Inferior parietal cortex (tissue), 1 donor: ENCODE results near the gene CAPN10.
"Not testable (repeated sequence)": the region's sequence is repeated elsewhere in the genome, so short reads cannot be mapped to it uniquely, and the experiment has no call there.

Source experiments
- DNase-seq: peaks from one replicate; pipeline ENCODE4 v3.0.0-alpha.2; 2016; ENCODE audit errors: extremely low spot score

Gene CAPN10

DNA sequence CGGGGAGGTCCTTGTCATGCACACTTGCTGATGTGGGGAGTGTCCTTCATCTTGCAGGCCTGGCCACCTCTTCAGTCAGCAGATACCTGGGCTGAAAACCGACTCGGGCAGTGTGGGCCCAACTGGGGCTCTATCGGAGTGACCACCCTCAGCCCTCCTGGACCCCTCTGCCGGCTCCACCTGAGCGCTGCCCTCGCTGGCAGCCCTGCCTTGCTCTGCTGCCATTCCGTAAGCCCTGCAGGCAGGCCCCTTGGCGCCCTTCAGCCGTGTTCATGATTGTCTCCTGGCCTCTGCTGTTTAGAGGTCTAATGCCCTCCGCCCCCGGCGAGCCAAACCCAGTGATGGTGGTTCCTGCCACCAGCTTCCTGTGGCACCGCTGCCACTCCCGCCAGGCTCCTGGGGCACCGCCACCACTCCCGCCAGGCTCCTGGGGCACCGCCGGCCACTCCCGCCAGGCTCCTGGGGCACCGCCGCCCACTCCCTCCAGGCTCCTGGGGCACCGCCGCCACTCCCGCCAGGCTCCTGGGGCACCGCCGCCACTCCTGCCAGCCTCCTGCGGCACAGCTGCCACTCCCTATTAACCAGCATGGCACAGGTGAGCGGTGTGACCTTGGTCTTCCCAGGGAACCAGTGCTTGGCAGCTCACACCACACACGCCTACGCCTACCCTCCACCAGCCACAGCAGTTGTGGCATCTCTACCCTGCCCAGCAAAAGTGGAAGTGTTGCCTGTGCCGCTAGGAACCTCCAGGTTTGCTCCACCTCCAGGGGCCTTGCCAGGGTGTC is 15.9 kb downstream of the CAPN10 start:
- DNase-seq: no peak

DNA sequence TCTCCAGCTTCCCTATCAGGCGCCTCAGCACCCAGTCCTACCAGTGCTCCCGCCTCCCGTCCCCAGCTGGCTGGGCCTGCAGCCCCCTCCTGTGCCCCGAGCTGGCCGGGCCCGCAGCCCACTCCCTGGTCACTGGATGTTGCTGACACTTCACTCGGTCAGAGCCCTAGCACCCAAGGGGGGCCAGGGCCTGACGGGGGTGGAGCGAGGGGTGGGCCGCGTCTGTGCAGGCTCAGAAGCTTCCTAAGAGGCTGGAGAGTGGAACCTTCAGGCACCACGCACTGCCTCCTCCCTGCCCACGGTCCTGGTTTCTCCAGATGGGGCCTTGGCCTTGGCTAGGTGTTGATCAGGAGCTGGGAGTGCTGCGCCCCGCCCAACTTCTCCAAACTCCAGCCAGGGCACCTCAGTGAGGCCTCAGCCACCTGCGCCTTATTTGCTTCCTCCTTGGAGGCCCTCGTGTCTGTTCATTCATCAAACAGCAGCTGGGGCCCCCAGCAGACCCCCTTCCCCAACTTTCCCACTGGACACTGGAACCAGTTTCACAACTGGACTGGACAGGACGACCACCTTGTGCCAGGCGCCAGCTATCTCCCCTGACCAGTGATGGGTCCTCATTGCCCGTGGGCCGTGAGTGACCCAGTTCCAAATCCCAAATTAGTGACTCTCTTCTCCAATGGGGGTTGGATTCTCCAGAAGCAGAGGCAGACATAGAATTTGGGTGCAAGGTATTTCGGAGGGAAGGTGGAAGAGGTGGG is 16.7 kb downstream of the CAPN10 start:
- no peak for DNase-seq

DNA sequence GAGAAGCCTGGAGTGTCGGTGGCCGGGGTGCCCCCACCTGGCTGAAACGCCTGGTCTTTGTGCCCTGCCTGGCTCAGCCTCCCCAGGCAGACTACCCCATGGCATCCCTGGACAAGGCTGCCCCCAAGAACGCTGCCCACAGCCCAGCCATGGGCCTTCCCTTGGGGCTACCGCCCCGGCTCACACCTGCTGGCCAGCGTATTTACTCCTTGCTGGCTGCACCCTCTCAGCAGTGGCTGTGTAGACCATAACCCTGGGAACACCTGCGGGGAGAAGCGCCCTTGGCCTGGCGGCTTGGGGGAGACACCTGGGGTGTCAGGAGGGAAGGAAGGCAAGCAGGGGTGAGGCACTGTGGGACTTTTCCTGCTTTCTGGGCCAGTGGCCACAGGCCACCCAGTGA is 17.3 kb downstream of the CAPN10 start:
- no peak for DNase-seq

DNA sequence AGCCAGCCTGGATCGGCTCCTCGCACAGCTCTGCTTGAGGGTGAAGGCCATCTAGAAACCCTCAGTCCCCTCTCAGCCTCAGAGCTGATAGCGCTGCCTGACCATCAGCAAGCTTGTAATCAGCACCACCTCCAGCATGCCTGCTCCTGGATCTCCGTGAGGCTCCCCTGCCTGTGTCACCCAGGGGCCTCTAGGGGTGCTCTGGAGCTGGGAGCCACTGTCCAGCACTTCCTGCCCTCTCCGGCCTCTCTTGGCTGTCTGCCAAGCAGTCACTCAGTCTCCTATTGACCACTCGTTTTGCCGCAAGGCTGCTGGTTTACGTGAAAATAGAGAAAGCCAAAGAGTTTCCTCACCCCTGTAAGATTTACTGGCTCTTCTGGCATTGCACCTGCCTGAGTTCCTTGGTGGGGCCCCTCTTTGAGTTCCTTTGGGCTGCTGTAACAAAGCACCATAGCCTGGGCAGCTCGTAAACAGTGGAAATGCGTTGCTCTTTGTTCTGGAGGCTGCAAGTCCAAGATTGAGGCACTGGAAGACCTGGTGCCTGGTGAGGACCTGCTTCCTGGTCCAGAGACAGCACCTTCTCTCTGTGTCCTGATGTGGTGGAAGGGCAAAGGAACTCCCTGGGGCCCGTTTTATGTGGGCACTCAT is 17.9 kb downstream of the CAPN10 start:
- peak; percentile 80 for DNase-seq

- DNase-seq: no peak
Measured at GRCh38 chr2:240604939-240605716, 18.6 kb downstream of the CAPN10 start.

- no peak for DNase-seq
Measured at GRCh38 chr2:240605867-240606743, 19.6 kb downstream of the CAPN10 start.

DNA sequence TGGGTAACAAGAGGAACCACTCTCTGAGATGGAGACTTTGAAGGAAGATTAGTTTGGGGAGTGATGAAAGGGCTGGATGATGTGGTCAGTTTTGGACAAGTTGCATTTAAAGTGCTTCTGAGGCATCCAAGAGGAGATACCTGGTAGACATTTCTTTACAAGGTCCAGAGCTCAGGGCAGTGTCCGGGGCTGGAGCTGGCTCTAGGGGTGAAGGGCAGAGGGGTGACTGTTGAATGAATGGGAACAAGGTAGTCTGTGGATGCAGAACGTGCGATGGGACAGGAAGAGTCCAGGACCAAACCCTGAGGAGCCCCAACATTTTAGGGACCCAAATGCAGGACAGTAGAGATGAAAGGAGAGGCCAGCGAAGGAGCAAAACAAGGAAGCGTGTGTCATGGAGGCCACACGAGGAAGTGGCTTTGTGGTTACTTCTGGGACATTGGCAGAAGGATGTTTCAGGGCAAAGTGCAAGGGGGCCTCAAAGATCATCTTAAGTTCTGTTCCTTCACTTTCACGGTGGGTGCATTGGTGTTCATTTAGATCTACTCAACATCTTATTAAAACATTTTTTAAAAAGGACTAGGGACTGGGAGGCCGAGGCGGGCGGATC is 25.2 kb downstream of the CAPN10 start:
- no peak for DNase-seq

- DNase-seq: no peak
Measured at GRCh38 chr2:240613781-240614180, 27.2 kb downstream of the CAPN10 start.

DNA sequence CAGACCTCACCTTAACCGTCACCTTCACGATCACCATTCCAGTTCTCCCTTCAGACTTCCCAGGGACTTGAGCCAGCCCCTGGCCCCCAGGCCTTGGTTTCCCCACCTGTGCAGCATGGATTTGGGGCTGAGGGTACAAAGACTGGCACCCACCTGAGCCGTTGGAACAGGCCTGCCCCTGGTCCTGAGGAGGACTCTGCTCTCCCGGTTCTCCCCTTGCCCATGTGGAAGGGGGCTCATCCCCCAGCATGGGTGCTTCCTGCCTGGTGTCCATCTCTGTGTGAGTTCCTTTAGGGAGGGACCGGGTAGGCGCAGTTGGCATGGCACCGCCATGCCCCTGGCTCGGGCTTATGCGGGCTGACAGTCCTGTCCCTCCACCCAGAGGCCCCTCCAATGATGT is 27.9 kb downstream of the CAPN10 start:
- DNase-seq: no peak

DNA sequence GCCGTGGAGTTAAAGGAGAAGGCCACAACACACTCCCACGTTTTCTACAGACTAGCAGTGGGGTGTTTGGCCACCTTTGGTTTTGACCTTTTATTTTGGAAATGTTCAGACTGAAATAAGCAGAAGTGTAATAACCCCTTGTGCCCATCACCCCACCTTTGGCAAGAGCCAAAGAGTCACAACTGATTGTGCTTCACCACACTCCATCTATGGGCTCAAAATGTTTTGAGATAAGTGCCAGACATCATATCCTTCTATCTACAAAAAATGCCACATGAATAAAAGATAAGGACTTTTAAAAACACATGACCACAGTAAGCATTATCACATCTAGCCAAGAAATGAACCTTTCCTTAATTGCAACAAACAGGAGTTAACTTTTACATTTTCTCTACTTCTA is 28.9 kb downstream of the CAPN10 start:
- no peak for DNase-seq

GRCh38 chr2:240615820-240616547 is 29.4 kb downstream of the CAPN10 start:
- DNase-seq: no peak

DNA sequence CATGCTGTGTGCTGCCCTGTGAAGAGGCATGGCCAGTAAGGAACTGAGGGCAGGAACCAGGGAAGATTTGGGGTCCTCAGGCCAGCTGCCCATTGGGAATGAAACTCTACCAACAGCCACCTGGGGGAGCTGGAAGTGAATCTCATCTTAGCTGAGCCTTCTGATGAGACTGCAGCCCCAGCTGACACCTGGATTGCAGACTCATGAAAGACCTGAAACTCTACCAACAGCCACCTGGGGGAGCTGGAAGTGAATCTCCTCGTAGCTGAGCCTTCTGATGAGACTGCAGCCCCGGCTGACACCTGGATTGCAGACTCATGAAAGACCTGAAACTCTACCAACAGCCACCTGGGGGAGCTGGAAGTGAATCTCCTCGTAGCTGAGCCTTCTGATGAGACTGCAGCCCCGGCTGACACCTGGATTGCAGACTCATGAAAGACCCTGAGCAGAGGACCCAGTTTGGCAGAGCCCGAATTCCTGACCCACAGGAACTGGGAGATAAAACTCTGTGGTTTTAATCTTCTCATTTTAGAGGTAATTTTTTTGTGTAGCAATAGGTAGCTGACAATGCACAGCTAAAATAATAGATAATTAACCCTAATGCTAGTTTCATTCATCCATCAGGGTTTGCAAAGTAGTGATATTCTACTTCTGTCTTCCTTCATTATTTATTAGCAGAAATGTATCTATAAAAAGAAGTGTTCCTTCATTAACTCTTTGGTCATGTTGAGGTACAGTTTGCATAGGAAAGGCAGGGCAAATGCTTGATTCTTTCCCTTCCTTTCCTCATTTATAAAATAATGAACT is 30.5 kb downstream of the CAPN10 start:
- DNase-seq: not testable (repeated sequence)

GRCh38 chr2:240618776-240619175 is 32.2 kb downstream of the CAPN10 start:
- no peak for DNase-seq

DNA sequence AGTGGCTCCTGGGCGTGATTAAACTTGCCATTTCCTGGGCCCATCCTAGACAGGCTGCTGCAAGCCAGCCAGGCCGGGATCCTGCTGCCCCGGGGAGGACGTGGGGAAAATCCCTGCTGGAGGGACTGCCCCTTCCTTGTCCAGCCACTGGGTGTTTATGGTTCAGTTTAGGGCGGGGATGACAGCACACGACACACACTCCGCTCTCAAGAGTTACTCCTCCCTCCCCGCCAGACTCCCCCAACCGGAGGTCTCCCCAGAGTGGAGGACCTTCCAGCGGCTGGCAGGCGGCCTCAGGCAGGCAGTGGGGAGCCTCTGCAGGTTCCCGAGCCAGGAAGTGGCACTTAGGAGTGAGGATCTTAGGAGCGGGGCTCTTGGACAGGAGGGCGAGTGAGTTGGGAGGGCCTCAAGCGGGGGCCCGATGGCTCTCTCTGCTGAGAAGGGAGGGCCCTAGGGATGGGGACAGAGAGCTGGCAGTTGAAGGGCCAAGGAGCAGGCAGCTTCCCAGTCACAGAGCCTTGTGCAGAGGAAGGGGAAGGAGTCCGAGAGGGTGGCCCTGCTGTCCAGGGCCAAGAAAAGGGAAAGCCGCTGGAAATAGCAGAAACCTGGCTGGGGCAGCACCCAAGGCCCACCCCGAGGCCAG is 33.1 kb downstream of the CAPN10 start:
- DNase-seq: no peak

DNA sequence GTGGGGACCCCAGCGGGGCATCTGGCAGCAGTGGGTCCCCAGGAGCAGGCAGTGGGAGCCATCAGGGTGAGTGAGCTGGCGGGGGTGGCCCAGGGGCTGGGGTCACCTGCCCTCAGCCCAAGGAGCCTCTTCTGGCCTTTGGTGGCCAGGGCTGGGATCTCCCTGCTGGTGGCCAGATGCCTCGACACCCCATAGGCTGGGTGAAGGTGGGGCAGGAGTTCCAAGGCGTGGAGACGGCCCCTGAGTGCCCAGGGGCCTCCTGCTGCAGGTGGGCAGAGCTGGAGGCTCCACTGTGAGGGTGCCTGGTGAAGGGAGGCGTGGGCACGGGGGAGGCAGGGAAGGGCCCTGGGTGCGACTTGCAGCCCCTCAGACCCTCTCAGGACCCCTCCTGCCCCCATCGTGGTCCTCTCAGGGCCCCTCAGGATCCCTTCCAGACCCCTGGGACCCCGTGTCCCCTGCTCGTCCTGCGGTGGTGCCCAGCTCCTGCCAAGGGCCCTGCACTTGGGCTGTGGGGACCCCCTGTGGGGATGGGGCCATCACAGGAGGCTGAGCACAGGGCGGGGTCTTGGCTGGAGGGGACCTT is 33.7 kb downstream of the CAPN10 start:
- no peak for DNase-seq

DNA sequence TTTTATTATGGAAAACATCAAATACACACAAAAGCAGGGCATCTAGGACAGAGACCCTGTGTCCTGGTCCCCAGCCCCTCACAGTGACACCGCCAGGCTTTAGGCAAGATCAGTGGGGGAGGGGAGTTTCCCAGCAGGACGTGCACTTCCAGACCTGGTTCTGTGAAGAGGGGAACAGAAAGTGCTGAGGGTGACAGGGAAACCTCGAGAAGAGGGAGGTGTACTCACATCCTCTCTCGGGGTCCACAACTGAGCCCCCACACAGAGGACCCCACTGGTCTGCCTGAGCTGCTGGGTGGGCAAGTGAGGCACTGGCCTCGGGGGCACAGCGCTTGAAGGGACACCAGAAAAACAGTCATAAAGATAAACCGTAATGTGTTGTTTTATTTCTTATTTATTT is 34.3 kb downstream of the CAPN10 start:
- no peak for DNase-seq

GRCh38 chr2:240622060-240622411 is 35.5 kb downstream of the CAPN10 start:
- DNase-seq: no peak

GRCh38 chr2:240622531-240623235 is 36.1 kb downstream of the CAPN10 start:
- DNase-seq: no peak
